Liver (tissue), 9 donors: ENCODE measurements around the gene BFSP1. TPM values are rescaled to one million over a fixed set of nuclear protein-coding genes. Genes with fewer than 3 reads are reported as not detected.

Experiments
- DNase-seq: peaks from one replicate; pipeline ENCODE4 v3.0.0-alpha.2; 2017; ENCODE audit warnings: low spot score
- H3K27ac ChIP-seq, 2 donors: one replicate each; pipeline ENCODE4 v1.7.0; 2013; ENCODE audit warnings: inconsistent platforms in 2 of 2, low read length in 2 of 2, control low read depth in 1 of 2, low read depth in 1 of 2, mild to moderate bottlenecking in 1 of 2
- H3K27me3 ChIP-seq, 4 donors: one replicate each; pipeline versions ENCODE4 v1.6.1 to v1.7.0; 2013; ENCODE audit warnings: low read length in 3 of 4, inconsistent platforms in 1 of 4, mild to moderate bottlenecking in 1 of 4, moderate library complexity in 1 of 4; ENCODE audit not compliant: control insufficient read depth in 4 of 4, insufficient read depth in 4 of 4
- H3K36me3 ChIP-seq, 4 donors: one replicate each; pipeline versions ENCODE4 v1.6.1 to v1.7.0; 2013; ENCODE audit warnings: low read length in 3 of 4, mild to moderate bottlenecking in 3 of 4, low read depth in 1 of 4, moderate library complexity in 1 of 4; ENCODE audit not compliant: control insufficient read depth in 4 of 4, insufficient read depth in 3 of 4
- H3K4me1 ChIP-seq, 4 donors: one replicate each; pipeline versions ENCODE4 v1.6.1 to v1.7.0; 2013; ENCODE audit warnings: low read length in 3 of 4, mild to moderate bottlenecking in 3 of 4, moderate library complexity in 1 of 4; ENCODE audit not compliant: control insufficient read depth in 4 of 4, insufficient read depth in 4 of 4
- H3K4me3 ChIP-seq, 3 donors: one replicate each; pipeline versions ENCODE4 v1.6.1 to v1.7.0; 2013; ENCODE audit warnings: low read length in 3 of 3, control low read depth in 1 of 3, low read depth in 1 of 3, mild to moderate bottlenecking in 1 of 3
- H3K9ac ChIP-seq, 2 donors: one replicate each; pipeline ENCODE4 v1.7.0; 2013; ENCODE audit warnings: low read length in 2 of 2, mild to moderate bottlenecking in 2 of 2, moderate library complexity in 2 of 2, control low read depth in 1 of 2, low read depth in 1 of 2
- H3K9me3 ChIP-seq, 4 donors: one replicate each; pipeline versions ENCODE4 v1.6.1 to v1.7.0; 2013; ENCODE audit warnings: low read length in 3 of 4; ENCODE audit not compliant: control insufficient read depth in 4 of 4
- ATF3 ChIP-seq: IDR thresholded peaks from 2 replicates; pipeline ENCODE4 v1.6.1; 2016; ENCODE audit warnings: antibody characterized with exemption
- CTCF ChIP-seq: fragments of 150-350 bp; IDR thresholded peaks from 2 replicates; pipeline ENCODE4 v1.5.1; 2017; ENCODE audit warnings: improper control_type of control experiment, low read depth, low read length; ENCODE audit not compliant: missing input control
- EGR1 ChIP-seq, 2 donors: IDR thresholded peaks; 2 replicates each; pipeline ENCODE4 v1.6.1; 2016 to 2018; ENCODE audit warnings: antibody characterized with exemption in 2 of 2, low read depth in 2 of 2
- FOXA1 ChIP-seq: IDR thresholded peaks from 2 replicates; pipeline ENCODE4 v1.6.1; 2016; ENCODE audit warnings: antibody characterized with exemption
- FOXA2 ChIP-seq: IDR thresholded peaks from 2 replicates; pipeline ENCODE4 v1.6.1; 2016; ENCODE audit warnings: antibody characterized with exemption
- GABPA ChIP-seq, 2 donors: IDR thresholded peaks in 1 of 2; conservative IDR thresholded peaks in 1 of 2; 2 replicates each; pipeline ENCODE4 v1.6.1; 2016; ENCODE audit warnings: antibody characterized with exemption in 2 of 2, mild to moderate bottlenecking in 1 of 2, moderate library complexity in 1 of 2
- HNF4A ChIP-seq, 2 donors: conservative IDR thresholded peaks; 2 replicates each; pipeline ENCODE4 v1.6.1; 2016; ENCODE audit warnings: antibody characterized with exemption in 2 of 2, mild to moderate bottlenecking in 2 of 2
- JUND ChIP-seq, 2 donors: IDR thresholded peaks; 2 replicates each; pipeline ENCODE4 v1.6.1; 2016; ENCODE audit warnings: antibody characterized with exemption in 2 of 2
- MAX ChIP-seq: IDR thresholded peaks from 2 replicates; pipeline ENCODE4 v1.6.1; 2016; ENCODE audit warnings: antibody characterized with exemption
- NR2F2 ChIP-seq: IDR thresholded peaks from 2 replicates; pipeline ENCODE4 v1.6.1; 2016; ENCODE audit warnings: antibody characterized with exemption
- RAD21 ChIP-seq, 2 donors: IDR thresholded peaks; 2 replicates each; pipeline ENCODE4 v1.6.1; 2016; ENCODE audit warnings: antibody characterized with exemption in 2 of 2, mild to moderate bottlenecking in 2 of 2
- REST ChIP-seq: IDR thresholded peaks from 2 replicates; pipeline ENCODE4 v1.6.1; 2016; ENCODE audit warnings: antibody characterized with exemption, mild to moderate bottlenecking
- RXRA ChIP-seq, 2 donors: IDR thresholded peaks; 2 replicates each; pipeline ENCODE4 v1.6.1; 2017 to 2018; ENCODE audit warnings: antibody characterized with exemption in 2 of 2, mild to moderate bottlenecking in 1 of 2
- TAF1 ChIP-seq: conservative IDR thresholded peaks from 2 replicates; pipeline ENCODE4 v1.6.1; 2016; ENCODE audit warnings: antibody characterized with exemption, mild to moderate bottlenecking
- ZBTB33 ChIP-seq: IDR thresholded peaks from 2 replicates; pipeline ENCODE4 v1.6.1; 2016; ENCODE audit warnings: antibody characterized with exemption
- WGBS: extraction: QIAGEN DNeasy Blood & Tissue Kit; methylation state at CpG from one replicate; pipeline ENCODE4 v1.1.7; 2013; 5-methylcytosine and 5-hydroxymethylcytosine counted together
- polyA plus RNA-seq, 2 donors: library from polyadenylated mRNA; stranded (reverse) in 1 of 2; unstranded in 1 of 2; fragments of 200-250 nt in 1 of 2; fragments of >200 nt in 1 of 2; fragmentation: Nextera tagmentation in 1 of 2; extraction: Ambion mirVana in 1 of 2; gene quantifications; one replicate each; pipeline versions ENCODE4 v1.2.1 to v1.2.3, GENCODE V29; 2013 to 2015
- total RNA-seq, 2 donors: library from RNA; depleted of rRNA; stranded (reverse); fragments of >200 nt; gene quantifications; one replicate each; pipeline ENCODE4 v1.2.3, GENCODE V29; 2014
- donor health status: healthy.
- donor health status: healthy.
- donor health status: healthy.
- donor health status: healthy.
- donor health status: healthy.

The BFSP1 gene
- total and polyA plus RNA-seq, 4 donors, result 0.14 to 0.28 (median 0.21) TPM

- TF ChIP-seq JUND (IDR thresholded peaks at IDR 0.05), result no peak
Observed at GRCh38 chr20:17566345-17566744, 35.2 kb upstream of the BFSP1 start (continued).

DNA sequence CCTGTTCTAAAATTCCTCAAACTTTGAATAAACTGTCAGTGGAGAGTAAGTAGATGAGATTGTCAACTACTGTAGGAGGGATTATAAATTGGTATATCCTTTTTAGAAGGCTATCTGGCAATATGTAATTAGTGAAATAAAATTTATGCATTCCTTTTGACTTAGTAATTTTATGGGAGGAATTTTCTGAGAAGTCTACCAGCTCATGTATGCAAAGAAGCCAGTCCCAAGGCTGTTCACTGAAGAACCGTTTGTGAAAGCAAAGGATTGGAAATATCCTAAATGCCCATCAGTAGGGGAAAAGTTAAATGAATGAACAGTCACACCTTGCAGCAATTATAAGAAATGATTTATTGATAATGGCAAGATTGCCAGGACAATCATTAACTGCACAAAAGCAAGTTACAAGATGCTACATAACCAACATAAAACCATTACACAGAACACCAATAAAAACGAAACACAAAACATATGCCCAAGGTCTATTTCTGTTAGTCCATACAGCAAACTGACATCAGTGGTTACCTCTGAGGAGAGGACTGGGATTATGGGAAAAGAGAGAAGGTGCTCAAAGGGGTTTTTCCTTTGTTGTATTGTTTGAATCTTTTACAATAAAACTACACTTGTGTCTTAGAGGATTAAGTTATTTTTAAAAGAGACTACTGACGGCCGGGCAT, 34.1 kb upstream of the BFSP1 start:
- H3K4me1 ChIP-seq, result peaks cover 0 to 9% (median 6%) of the 10 kb centered on the region in 4 donors
- no peaks in the 10 kb centered on the region for H3K9me3 ChIP-seq
- no peak for TF ChIP-seq RAD21 (IDR thresholded peaks at IDR 0.05)
- no peak for TF ChIP-seq REST
- no peak for TF ChIP-seq GABPA (IDR thresholded peaks at IDR 0.05 in 1 of 2, conservative IDR thresholded peaks at IDR 0.05 in 1 of 2)
- no peak for TF ChIP-seq TAF1
- no peak for TF ChIP-seq FOXA1
- TF ChIP-seq NR2F2, result no peak
- no peak for TF ChIP-seq MAX
- TF ChIP-seq CTCF, result no peak
- TF ChIP-seq RXRA (IDR thresholded peaks at IDR 0.05), result no peak
- no peak for TF ChIP-seq FOXA2
- no peak for TF ChIP-seq ZBTB33
- TF ChIP-seq JUND (IDR thresholded peaks at IDR 0.05), result no peak
- TF ChIP-seq ATF3, result no peak
- no peak for TF ChIP-seq HNF4A (conservative IDR thresholded peaks at IDR 0.05)
- TF ChIP-seq EGR1 (IDR thresholded peaks at IDR 0.05; ENCODE audit: low read depth in 2 of 2), result no peak
- H3K9ac ChIP-seq, result no peak overlapping the region
- no peak overlapping the region for H3K4me3 ChIP-seq
- no peaks in the 10 kb centered on the region for H3K36me3 ChIP-seq
- DNase-seq, result no peak
- 78% methylated on average over 4 of the region's 4 CpGs for WGBS
- no peak overlapping the region for H3K27ac ChIP-seq
- H3K27me3 ChIP-seq, result no peaks in the 10 kb centered on the region
